HCEC 1CT (cell line): ENCODE data around the gene SMARCA5.

ENCODE experiments used
- DNase-seq: peaks from one replicate; pipeline ENCODE4 v3.0.0-alpha.2; 2017

The SMARCA5 gene

GRCh38 chr4:143539670-143540023 is 26.1 kb downstream of the SMARCA5 start:
- DNase-seq = no peak

GRCh38 chr4:143549928-143550327 is 36.4 kb downstream of the SMARCA5 start:
- DNase-seq = no peak

DNA sequence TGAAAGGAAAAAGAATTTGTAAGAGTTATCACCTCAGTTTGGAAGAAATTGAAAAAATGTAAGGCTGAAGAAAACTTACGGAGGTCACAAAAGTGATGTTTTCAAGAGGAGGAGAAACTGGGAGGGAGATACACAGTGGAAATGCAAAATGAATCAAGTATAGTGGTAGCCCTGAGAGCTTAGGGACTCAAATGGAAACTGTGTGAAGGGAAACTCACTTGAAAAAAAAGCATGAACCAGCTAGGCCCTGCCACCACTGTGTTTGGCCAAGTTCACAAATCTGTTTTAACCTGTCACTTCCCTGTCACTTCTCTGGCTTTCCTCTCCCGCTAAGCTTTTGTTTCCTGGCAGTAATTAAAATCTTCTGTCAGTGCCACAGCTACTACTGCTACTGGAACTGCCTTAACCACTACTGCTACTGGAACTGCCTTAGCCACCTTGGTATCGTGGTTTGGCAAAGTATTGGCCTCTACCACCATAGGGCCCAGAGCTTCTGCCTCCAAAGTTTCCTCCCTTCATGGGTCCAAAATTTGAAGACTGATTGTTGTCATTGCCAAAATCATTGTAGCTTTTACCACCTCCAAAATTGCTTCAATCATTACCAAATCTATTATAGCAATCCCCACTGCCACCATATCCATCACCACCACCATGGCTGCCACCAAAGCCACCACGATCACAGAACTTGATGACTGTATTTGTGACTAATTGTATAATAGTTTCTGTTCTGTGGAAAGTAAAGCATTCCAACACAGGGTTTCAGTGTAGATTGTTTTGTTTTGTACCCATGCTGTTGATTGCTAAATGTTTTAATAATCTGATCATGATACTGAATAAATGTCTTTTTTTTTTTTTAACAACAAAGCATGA is 41.5 kb downstream of the SMARCA5 start:
- no peak for DNase-seq

- DNase-seq = no peak
Measured at GRCh38 chr4:143555676-143556075, 42.2 kb downstream of the SMARCA5 start.

GRCh38 chr4:143558286-143558685 is 44.8 kb downstream of the SMARCA5 start:
- DNase-seq = no peak

- DNase-seq = peak; percentile 25
Measured at GRCh38 chr4:143558823-143559756, 45.6 kb downstream of the SMARCA5 start.

GRCh38 chr4:143559757-143560147 is 46.2 kb downstream of the SMARCA5 start:
- DNase-seq = no peak

DNA sequence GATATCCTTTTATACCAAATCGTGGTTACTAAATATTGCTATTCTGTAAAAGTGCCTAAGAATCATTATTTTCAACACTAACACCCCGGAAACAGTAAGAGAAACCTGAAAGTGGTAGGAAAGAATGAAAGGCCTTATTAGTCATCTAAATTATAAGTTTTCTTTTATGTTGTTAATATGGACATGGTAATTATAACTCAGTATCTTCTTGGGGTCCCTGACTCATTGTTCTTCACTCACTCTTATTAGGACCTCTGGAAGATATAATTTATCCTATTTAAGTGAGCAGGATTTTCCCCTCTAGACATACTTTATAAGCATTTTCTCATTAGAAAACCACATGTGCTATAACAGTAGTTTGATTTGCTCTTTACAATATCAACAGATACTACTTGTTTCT is 51.0 kb downstream of the SMARCA5 start:
- DNase-seq = no peak

DNA sequence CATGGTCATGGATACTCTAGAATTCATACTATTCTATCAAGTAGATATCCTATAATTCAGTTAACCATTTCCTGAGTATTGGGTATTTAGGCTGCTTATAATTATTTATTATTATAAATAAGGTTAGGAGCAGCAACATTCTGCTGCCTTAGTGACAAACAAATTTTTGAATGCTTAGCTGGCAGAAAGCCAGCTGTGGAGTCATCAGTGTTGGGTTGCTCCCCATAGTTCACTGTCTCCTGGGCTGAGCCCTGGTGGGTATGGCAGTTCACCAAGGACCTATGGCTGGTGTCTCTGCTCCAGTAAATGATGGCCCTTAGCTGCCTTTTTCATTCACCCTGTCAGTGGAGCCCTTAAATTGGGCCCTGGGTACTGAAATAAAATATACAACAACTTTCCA is 61.8 kb downstream of the SMARCA5 start:
- no peak for DNase-seq

GRCh38 chr4:143581331-143581946 is 67.9 kb downstream of the SMARCA5 start:
- no peak for DNase-seq

GRCh38 chr4:143585548-143585947 is 72.0 kb downstream of the SMARCA5 start:
- DNase-seq = no peak

GRCh38 chr4:143586080-143586479 is 72.6 kb downstream of the SMARCA5 start:
- DNase-seq = peak; percentile 24

- no peak for DNase-seq
Measured at GRCh38 chr4:143587703-143588102, 74.2 kb downstream of the SMARCA5 start.

DNA sequence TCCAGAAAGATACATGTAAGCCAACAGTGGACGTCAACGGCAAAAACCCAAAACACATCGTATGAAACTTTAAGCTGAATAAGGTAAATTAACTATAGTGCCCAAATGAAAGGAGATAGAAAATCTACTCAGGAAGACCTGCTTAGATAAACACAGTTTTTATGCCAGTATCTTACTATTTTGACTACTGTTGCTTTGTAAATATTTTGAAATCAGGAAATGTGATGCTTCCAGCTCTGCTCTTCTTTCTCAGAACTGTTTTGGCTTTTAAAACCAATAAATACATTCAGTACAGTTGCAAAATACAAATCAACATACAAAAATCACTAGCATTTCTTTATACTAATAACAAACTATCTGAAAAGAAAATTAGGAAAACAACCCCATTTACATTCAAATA is 83.8 kb downstream of the SMARCA5 start:
- no peak for DNase-seq

DNA sequence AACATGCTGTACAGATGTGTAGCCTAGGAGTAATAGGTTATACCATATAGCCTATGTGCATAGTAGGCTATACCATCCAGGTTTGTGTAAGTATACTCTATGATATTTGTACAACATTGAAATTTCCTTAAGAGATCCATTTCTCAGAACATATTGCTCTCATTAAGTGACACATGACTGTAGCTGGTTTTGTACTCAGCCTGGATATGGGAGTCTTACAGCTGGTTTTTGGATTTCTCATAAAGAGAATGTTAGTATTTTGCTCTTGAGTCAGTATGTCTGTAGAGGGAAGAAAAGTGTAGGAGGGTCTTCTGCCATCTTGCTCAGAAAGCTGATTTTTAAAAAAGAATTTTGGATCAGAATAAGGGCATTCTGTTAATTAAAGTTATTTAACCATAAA is 85.3 kb downstream of the SMARCA5 start:
- no peak for DNase-seq

DNA sequence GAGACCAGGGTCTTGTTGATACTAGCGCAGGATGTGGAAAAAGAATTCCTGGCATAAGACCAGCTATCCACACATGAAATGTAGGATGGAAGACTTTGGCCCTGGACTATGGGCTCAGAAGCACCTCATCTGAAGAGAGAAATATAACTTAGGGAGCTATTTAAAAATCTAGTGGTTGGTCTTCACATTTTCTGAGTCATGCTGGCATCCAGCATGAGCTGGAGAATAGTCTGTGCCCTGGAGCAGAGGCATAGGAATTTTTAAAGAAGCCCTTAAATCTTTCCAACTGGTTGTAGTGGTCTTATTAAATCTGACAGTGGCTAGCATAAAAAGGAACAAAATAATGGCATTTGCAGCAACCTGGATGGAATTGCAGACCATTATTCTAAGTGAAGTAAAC is 86.3 kb downstream of the SMARCA5 start:
- no peak for DNase-seq

- no peak for DNase-seq
Measured at GRCh38 chr4:143606480-143606879, 93.0 kb downstream of the SMARCA5 start.
